Heart left ventricle (tissue), 13 donors: Measurements from ENCODE around the gene MCM7.

Experiments used
- POLR2A ChIP-seq, 2 donors: fragments of 450-650 bp; IDR thresholded peaks; one replicate each; pipeline ENCODE4 v1.6.1; 2017; ENCODE audit warnings: antibody characterized with exemption in 2 of 2, mild to moderate bottlenecking in 2 of 2, moderate library complexity in 2 of 2
- TF ChIP-seq, protein P1 (sequence below), 12 donors: fragments of 200-600 bp; sonication (generic) in 4 of 12; IDR thresholded peaks; one replicate each; pipeline versions ENCODE4 v1.5.0 to v1.8.0; 2018 to 2022; ENCODE audit warnings: antibody characterized with exemption in 12 of 12, mild to moderate bottlenecking in 5 of 12
- donor health status: ischemic (EF 13 %, LVEDD 7.1; RV severe dilation, severe dysfunction).
- donor health status: DM: no; HTN: yes; CAD: no.
- donor health status: DM: no; HTN: no; CAD: no.
- donor health status: ischemic (EF 25% LVEDD 6.9; RV normal size, moderate dysfunction).
- donor health status: ischemic (EF 25% LVEDD 5.7; RV mildly dilated, moderate dysfunction).
- donor health status: ischemic (EF 35%, LVEDD 5.7; RV mildly dilated, moderate dysfunction).
- donor health status: nonischemic (EF 11% LVEDD 7.7; RV severe dilation, severe dysfunction).
- donor health status: DM: yes; HTN: yes; CAD: no.
- donor health status: PGD.
- donor health status: ischemic (EF 29% LVEDD 5.4; RV normal size, mild dysfunction).
- donor health status: nonischemic (EF 23%, LVEDD 6.1; RV moderate dilation, normal function).

DNA sequence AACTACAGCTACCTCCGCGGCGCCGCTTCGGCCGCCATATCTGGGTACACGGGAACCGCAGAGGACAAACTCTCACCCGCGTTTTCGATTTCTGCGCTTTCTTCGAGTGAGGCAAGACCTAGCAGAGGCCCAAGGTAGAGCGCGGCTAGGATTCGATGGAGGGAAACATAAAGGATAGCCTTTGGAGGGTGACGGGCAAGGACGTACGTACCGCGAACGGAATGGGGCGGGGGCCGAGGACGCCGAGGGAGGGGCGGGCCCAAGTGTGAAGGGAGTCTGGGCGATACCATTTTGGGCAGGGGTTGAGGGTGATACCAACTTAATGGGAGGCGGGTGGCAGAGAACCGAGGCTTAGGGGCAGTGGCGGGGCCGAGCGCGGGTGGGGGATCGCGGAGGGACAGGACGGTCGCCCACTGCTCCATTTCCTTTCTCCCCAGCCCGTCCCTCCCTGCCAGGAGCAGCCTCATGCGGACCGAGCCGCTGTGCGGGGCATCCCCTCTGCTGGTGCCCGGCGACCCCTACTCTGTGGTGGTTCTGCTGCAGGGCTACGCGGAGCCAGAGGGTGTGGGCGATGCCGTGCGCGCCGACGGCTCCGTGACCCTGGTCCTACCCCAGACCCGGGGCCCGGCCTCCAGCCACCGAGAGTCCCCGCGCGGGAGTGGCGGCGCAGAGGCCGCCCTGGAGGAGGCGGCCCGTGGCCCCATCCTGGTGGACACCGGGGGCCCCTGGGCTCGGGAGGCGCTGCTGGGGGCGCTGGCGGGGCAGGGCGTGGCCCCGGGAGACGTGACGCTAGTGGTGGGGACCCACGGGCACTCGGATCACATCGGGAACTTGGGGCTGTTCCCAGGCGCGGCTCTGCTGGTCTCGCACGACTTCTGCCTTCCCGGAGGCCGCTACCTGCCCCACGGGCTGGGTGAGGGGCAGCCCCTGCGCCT is 26.0 kb upstream of the MCM7 start, which contains the start of gene MBLAC1:
- TF ChIP-seq POLR2A (IDR thresholded peaks at IDR 0.05): peak in 1 of 2 donors; percentile 28
- TF ChIP-seq, protein P1, sequence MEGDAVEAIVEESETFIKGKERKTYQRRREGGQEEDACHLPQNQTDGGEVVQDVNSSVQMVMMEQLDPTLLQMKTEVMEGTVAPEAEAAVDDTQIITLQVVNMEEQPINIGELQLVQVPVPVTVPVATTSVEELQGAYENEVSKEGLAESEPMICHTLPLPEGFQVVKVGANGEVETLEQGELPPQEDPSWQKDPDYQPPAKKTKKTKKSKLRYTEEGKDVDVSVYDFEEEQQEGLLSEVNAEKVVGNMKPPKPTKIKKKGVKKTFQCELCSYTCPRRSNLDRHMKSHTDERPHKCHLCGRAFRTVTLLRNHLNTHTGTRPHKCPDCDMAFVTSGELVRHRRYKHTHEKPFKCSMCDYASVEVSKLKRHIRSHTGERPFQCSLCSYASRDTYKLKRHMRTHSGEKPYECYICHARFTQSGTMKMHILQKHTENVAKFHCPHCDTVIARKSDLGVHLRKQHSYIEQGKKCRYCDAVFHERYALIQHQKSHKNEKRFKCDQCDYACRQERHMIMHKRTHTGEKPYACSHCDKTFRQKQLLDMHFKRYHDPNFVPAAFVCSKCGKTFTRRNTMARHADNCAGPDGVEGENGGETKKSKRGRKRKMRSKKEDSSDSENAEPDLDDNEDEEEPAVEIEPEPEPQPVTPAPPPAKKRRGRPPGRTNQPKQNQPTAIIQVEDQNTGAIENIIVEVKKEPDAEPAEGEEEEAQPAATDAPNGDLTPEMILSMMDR (IDR thresholded peaks at IDR 0.05): no peak
